ENCODE data around the gene RHOU. TPM values are rescaled to one million over a fixed set of nuclear protein-coding genes. Genes with fewer than 3 reads are reported as not detected.

Gene RHOU
- total and polyA plus RNA-seq, 10 of the 15 experiments (the other 5 are each of a cell fraction or from before 2014, with no cell fraction given): not detected

- BruUV-seq (replicated peaks): no TSS peak
- 66% methylated on average over 4 of the region's 4 CpGs for WGBS (ENCODE audit: insufficient coverage, insufficient replicate concordance, low lambda C conversion rate, missing lambda C conversion rate)
- Histone ChIP-seq H3K4me3 (no peak overlapping the region), H3K27ac (ENCODE audit: control insufficient read depth, insufficient read depth) (no peak overlapping the region), H3K27me3 (replicated peaks in 1 of 2; ENCODE audit: control insufficient read depth in 2 of 2, insufficient read depth in 2 of 2, low read length in 1 of 2) (peaks cover 0 to 2% of the 10 kb centered on the region in 2 experiments; a peak in 1 of 4 replicates), H3K4me1 (ENCODE audit: control insufficient read depth, insufficient read depth, low read length) (peaks cover 7% of the 10 kb centered on the region), H3K4me2 (ENCODE audit: control insufficient read depth, insufficient read depth) (no peak overlapping the region), H3K36me3 (ENCODE audit: control insufficient read depth in 2 of 2, insufficient read depth in 2 of 2, low read length in 1 of 2) (no peaks in the 10 kb centered on the region), H3K9ac (ENCODE audit: control insufficient read depth, insufficient read depth, low read length) (no peak overlapping the region), H3K9me3 (replicated peaks; ENCODE audit: control insufficient read depth, insufficient read depth, low read length) (no peaks in the 10 kb centered on the region), H2AFZ (ENCODE audit: control insufficient read depth, low read depth, low read length) (no peak overlapping the region), H4K20me1 (ENCODE audit: control insufficient read depth, insufficient read depth) (no peaks in the 10 kb centered on the region), H3K79me2 (ENCODE audit: control insufficient read depth, insufficient read depth, low read length) (no peaks in the 10 kb centered on the region)
- no peak for ATAC-seq
- RAD21 ChIA-PET (ENCODE audit: unreplicated experiment): no interaction called here
- POLR2A ChIA-PET: no interaction called here
- no peak for FAIRE-seq
- no peak for DNase-seq (ENCODE audit: low read depth, low spot score)
- SMC1A ChIA-PET (ENCODE audit: uncharacterized antibody, unreplicated experiment): interaction anchor here (1.1 kb wide), 1 partner anchor 9 kb away, joined by 3 read pairs; no protein-coding TSS in a partner anchor
- intact Hi-C loops (cut with micrococcal nuclease; ENCODE audit: unreplicated experiment): loop anchor here (2.0 kb wide), 1 partner anchor 35 kb away; no protein-coding TSS in a partner anchor
- no peak for TF ChIP-seq CREB1 (IDR thresholded peaks at IDR 0.05; ENCODE audit: low read depth)
- no peak for TF ChIP-seq YBX1 (IDR thresholded peaks at IDR 0.05)
- TF ChIP-seq NR2F1 (conservative IDR thresholded peaks at IDR 0.05): no peak
- TF ChIP-seq ATF3 (IDR thresholded peaks at IDR 0.05; ENCODE audit: borderline replicate concordance, extremely low read depth, low read depth, low read length): no peak
- no peak for TF ChIP-seq TCF3 (IDR thresholded peaks at IDR 0.05; ENCODE audit: borderline replicate concordance, insufficient read depth, low read depth, low read length)
- no peak for TF ChIP-seq ETV6 (conservative IDR thresholded peaks at IDR 0.05 in 1 of 2, IDR thresholded peaks at IDR 0.05 in 1 of 2; ENCODE audit: borderline replicate concordance in 1 of 2, low read depth in 1 of 2)
- no peak for TF ChIP-seq IKZF2 (IDR thresholded peaks at IDR 0.05)
- CTCF ChIA-PET: no interaction called here
- in situ Hi-C loops (cut with MboI): no loop called here
Measured at GRCh38 chr1:228795596-228795995, 60.3 kb downstream of the RHOU start.

Other genes with a start within 250 kb of the RHOU start
- gene RNF187, start 248.1 kb upstream of the RHOU start, total RNA-seq (2014; rRNA removed): 27.1 and 40.0 TPM in 2 replicates
- 30.5 and 31.8 TPM in 2 replicates for gene RNF187, start 248.1 kb upstream of the RHOU start, total RNA-seq (2014; rRNA removed; fragmentation: Illumina TruSeq; extraction: Trizol)
- 116 and 125 TPM in 2 replicates for gene RNF187, start 248.1 kb upstream of the RHOU start, total RNA-seq (2021)
- 48.3 and 60.6 TPM in 2 replicates for gene RNF187, start 248.1 kb upstream of the RHOU start, polyA plus RNA-seq (2011; rRNA removed)
- 15.3 and 37.7 TPM in 2 replicates for gene RNF187, start 248.1 kb upstream of the RHOU start, polyA plus RNA-seq (2014; fragmentation: Illumina TruSeq; extraction: Trizol)
- 1 to 10 TPM; 2.6 to 9.7 TPM for gene RNF187, start 248.1 kb upstream of the RHOU start, polyA plus RNA-seq (2014; fragmentation: Nextera tagmentation; extraction: Ambion mirVana)
- gene RNF187, start 248.1 kb upstream of the RHOU start, polyA plus RNA-seq (2014; rRNA removed): 41.9 and 45.3 TPM in 2 replicates
- gene RNF187, start 248.1 kb upstream of the RHOU start, polyA plus RNA-seq (2016; fragmentation: Nextera tagmentation; extraction: Ambion mirVana): 10 to 100 TPM in 1 of 2 experiments, 1 to 10 TPM in 1; 9.9 to 14.5 TPM

Measured in GM12878 (cell line).